ENCODE data around the gene PPARGC1A.

PPARGC1A gene

DNA sequence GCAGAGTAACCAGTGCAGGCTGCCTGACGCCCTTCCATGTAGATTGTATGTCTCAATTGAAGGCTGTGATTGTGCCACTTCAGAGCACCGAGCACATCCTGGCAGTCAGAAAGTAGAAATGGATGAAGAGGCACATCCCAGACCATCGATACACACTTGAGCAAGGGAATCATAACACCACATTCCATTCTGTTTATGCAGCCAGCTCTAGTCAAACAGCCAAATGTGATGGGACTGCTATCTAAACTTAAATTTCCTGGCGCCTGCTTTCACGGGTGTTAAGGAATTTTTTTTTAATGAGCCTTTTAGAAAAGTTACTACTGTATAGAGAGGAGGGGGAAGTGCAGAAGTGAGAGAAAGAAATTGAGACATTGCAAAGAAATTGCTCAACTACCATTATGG, 84.4 kb downstream of the PPARGC1A start:
- DNase-seq: no peak
- in situ Hi-C loops (cut with MboI; ENCODE audit: low pct_unique_long_range_greater_than_20kb, low sequenced_read_pairs): no loop called here

- DNase-seq: no peak
- in situ Hi-C loops (cut with MboI; ENCODE audit: low pct_unique_long_range_greater_than_20kb, low sequenced_read_pairs): no loop called here
Measured at GRCh38 chr4:23789762-23790161, 100.1 kb downstream of the PPARGC1A start.

DNA sequence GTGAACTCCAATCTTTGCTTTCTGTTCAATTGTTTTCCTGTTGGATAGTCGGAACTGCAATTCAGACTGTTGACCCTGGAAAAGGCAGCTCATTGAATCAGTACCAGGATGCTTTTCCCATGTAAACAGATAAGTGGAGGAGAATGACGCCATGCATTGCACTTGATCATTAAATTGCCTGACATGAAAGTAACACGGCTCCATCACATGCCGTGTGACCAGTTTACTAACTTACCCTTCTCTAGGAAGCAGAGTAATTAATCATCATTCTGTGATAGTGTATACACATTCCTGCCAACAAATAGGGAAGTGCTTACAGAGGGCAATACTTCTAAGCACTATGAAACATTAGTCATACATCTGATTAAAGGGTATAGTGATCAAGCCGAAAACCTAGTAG, 101.4 kb downstream of the PPARGC1A start:
- no peak for DNase-seq

GRCh38 chr4:23788027-23788426, 101.8 kb downstream of the PPARGC1A start:
- DNase-seq: no peak
- in situ Hi-C loops (cut with MboI; ENCODE audit: low pct_unique_long_range_greater_than_20kb, low sequenced_read_pairs): no loop called here

More for the DNA sequence above, 101.4 kb downstream of the PPARGC1A start:
- in situ Hi-C loops (cut with MboI; ENCODE audit: low pct_unique_long_range_greater_than_20kb, low sequenced_read_pairs): no loop called here

GRCh38 chr4:23782778-23783437, 106.9 kb downstream of the PPARGC1A start:
- in situ Hi-C loops (cut with MboI; ENCODE audit: low pct_unique_long_range_greater_than_20kb, low sequenced_read_pairs): no loop called here
- DNase-seq: no peak

GRCh38 chr4:23779839-23780238, 110.0 kb downstream of the PPARGC1A start:
- DNase-seq: no peak

GRCh38 chr4:23779422-23779821, 110.4 kb downstream of the PPARGC1A start:
- in situ Hi-C loops (cut with MboI; ENCODE audit: low pct_unique_long_range_greater_than_20kb, low sequenced_read_pairs): no loop called here
- no peak for DNase-seq

More at GRCh38 chr4:23779839-23780238, 110.0 kb downstream of the PPARGC1A start:
- in situ Hi-C loops (cut with MboI; ENCODE audit: low pct_unique_long_range_greater_than_20kb, low sequenced_read_pairs): no loop called here

GRCh38 chr4:23775694-23776093, 114.2 kb downstream of the PPARGC1A start:
- in situ Hi-C loops (cut with MboI; ENCODE audit: low pct_unique_long_range_greater_than_20kb, low sequenced_read_pairs): no loop called here
- DNase-seq: no peak

DNA sequence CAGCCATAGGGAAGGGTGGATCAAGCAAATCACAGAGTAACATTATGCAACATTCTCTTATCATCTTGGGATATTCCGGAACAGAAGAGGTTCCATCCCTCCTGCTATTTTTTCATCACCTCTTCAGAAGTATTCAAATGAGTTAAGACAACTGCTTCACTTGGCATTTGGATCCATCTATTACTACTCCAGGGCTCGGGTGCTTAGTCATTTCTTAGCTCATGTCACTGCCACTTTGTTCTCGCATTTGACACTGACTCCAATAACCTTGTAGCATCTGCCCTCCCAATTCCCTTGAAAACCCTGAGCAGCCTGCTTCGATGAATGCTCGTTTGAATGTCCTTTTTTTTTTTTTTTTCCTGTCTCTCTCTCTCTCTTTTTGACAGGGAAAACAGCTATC, 114.9 kb downstream of the PPARGC1A start:
- DNase-seq: no peak
- in situ Hi-C loops (cut with MboI; ENCODE audit: low pct_unique_long_range_greater_than_20kb, low sequenced_read_pairs): no loop called here

- no peak for DNase-seq
- in situ Hi-C loops (cut with MboI; ENCODE audit: low pct_unique_long_range_greater_than_20kb, low sequenced_read_pairs): no loop called here
Measured at GRCh38 chr4:23773884-23774636, 115.8 kb downstream of the PPARGC1A start.

DNA sequence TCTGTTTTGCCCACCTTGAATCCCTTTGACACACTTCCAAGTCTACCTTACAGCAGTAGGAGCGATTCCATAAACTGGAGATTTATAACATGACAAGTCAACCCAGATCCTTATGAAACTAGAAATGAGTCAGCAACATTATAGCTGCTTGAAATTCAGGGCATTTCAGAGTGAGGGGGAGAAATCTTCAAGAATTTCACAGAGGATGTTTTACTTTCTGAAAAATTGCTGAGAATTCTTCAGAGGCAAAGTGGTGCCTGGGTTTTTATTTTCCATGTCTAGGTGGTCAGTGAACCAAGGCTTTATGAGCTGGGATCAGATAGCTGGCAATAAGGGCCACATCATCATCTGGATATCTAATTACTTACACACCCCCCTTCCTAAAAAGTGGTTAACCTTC, 119.8 kb downstream of the PPARGC1A start:
- in situ Hi-C loops (cut with MboI; ENCODE audit: low pct_unique_long_range_greater_than_20kb, low sequenced_read_pairs): no loop called here
- no peak for DNase-seq

GRCh38 chr4:23769406-23769805, 120.4 kb downstream of the PPARGC1A start:
- in situ Hi-C loops (cut with MboI; ENCODE audit: low pct_unique_long_range_greater_than_20kb, low sequenced_read_pairs): no loop called here
- no peak for DNase-seq

DNA sequence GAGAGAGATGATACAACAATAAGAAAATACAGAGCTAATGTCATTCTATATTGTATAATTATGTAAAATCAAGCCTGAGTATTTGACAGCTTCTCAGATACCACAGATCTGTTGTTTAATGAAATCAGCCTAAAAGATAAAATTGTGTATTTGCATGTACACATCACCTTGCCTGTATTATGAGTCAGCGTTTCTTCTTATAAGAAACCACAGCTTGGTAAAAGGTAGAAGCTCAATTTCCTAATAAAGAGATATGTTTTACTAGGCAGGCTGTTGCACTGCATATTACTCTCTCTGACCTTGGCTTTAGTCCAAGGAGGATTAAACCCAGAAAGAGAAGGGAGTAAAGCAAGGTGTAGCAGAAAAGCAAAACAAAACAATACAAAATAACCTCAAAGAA, 121.3 kb downstream of the PPARGC1A start:
- no peak for DNase-seq
- in situ Hi-C loops (cut with MboI; ENCODE audit: low pct_unique_long_range_greater_than_20kb, low sequenced_read_pairs): no loop called here

GRCh38 chr4:23766344-23766743, 123.5 kb downstream of the PPARGC1A start:
- in situ Hi-C loops (cut with MboI; ENCODE audit: low pct_unique_long_range_greater_than_20kb, low sequenced_read_pairs): no loop called here
- no peak for DNase-seq

DNA sequence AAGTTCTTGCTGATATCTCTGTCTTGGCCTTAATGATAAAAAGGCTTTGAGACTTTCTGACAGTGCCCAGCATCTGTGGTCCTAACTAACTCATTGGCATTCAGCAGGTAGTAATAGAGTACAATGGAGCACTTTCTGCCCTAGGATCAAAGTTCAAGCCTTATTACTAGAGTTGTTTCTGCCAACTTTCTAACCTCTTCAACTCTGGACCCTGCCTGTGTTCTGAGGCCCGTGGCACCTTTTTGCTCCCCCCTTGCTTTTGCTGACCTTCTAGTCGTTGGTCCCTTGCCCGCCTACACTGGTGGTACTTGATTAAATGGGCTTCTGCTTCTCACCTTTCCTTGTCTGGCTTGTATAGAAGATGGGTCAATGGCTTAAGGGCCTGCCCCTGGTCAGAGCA, 126.3 kb downstream of the PPARGC1A start:
- in situ Hi-C loops (cut with MboI; ENCODE audit: low pct_unique_long_range_greater_than_20kb, low sequenced_read_pairs): no loop called here
- no peak for DNase-seq

- DNase-seq: no peak
- in situ Hi-C loops (cut with MboI; ENCODE audit: low pct_unique_long_range_greater_than_20kb, low sequenced_read_pairs): no loop called here
Measured at GRCh38 chr4:23762551-23762950, 127.3 kb downstream of the PPARGC1A start.

- no peak for DNase-seq
- in situ Hi-C loops (cut with MboI; ENCODE audit: low pct_unique_long_range_greater_than_20kb, low sequenced_read_pairs): no loop called here
Measured at GRCh38 chr4:23759066-23759465, 130.8 kb downstream of the PPARGC1A start.

GRCh38 chr4:23754688-23755087, 135.2 kb downstream of the PPARGC1A start:
- in situ Hi-C loops (cut with MboI; ENCODE audit: low pct_unique_long_range_greater_than_20kb, low sequenced_read_pairs): no loop called here
- no peak for DNase-seq

GRCh38 chr4:23750125-23750524, 139.7 kb downstream of the PPARGC1A start:
- no peak for DNase-seq
- in situ Hi-C loops (cut with MboI; ENCODE audit: low pct_unique_long_range_greater_than_20kb, low sequenced_read_pairs): no loop called here

- in situ Hi-C loops (cut with MboI; ENCODE audit: low pct_unique_long_range_greater_than_20kb, low sequenced_read_pairs): no loop called here
- DNase-seq: no peak
Measured at GRCh38 chr4:23747281-23747735, 142.5 kb downstream of the PPARGC1A start.

DNA sequence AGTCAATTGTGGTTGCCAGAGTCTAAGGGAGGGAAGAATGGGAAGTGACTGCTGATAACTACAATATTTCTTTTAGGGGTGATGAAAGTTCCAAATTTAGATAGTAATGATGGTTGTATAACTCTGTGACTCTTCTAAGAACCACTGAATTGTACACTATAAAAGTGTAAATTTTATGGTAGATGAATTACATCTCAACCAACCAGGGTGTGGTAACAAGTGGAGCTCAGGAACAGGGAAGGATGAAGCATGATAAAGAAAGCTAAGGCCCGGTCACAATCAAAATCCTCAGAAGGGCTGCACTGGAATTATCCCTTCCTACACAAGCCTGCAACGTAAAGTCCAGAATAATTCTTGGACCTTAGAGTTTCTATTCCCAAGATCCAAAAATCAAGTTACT, 143.2 kb downstream of the PPARGC1A start:
- DNase-seq: no peak
- in situ Hi-C loops (cut with MboI; ENCODE audit: low pct_unique_long_range_greater_than_20kb, low sequenced_read_pairs): no loop called here

Data from KBM-7 (cell line).